SKM-1 treated with dmso at 0.1 percent for 144 hours (cell line): ENCODE measurements around the gene FBXL14.
"Not testable (repeated sequence)": the region's sequence is repeated elsewhere in the genome, so short reads cannot be mapped to it uniquely, and the experiment has no call there.

Experiments
- DNase-seq: peaks from one replicate; lab custom pipeline; 2025; ENCODE audit not compliant: unreplicated experiment; lab: John Stamatoyannopoulos, UW

Gene FBXL14

DNA sequence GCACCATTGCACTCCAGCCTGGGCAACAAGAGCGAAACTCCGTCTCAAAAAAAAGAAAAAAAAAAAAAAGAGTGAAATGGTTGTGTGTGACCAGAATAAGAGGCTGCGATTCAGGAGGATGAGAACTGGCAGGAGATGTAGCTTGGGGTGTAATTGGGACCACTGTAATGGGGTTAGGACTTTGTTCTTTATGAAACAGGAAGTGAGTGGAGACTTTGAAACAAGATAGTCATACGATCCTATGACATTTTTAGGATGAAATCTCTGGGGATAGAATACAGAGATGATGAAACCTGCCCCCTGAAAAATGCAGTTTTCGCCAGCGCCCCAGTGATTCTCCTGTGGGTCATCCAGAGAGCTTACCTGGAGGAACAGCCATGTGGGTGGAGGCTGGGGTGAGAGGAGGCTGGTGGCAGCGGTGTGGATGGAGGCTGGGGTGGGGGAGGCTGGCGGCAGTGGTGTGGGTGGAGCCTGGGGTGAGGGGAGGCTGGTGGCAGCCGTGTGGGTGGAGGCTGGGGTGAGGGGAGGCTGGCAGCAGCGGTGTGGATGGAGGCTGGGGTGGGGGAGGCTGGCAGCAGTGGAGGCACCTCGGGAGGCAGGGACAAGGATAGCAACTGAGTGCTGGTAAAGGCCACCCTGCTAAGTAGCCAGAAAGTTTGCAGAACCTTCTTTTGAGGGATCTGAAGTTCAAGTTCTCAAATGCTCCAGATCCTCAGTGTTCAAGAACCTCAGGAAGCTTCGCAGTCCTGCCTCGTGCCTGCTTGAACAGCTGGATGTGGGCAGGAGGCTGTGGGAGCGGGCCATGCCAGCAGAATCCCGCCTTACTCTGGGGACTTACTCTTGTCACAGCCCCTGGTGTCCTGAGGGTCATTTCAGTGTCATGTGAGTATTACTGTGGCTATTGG lies 20.2 kb downstream of the FBXL14 start:
- DNase-seq, result no peak

DNA sequence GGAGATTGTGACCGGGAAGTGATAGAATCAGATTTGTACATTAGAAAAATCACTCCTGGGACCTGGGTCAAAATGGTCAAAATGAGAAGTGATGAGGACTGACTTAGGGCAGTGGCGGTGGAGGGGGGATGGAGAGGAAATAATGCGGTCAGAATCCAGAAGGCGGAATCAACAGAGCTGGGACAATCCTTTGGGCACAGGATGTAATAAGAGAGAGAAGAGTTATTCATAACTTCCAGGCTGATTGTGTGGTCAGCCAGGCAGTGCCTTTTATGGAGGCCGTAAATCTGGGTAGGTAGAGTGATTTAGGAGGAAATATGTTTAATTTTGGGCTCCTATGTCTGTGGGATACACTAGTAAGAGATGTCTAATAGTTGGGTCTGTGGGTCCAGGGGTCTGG lies 21.6 kb downstream of the FBXL14 start:
- no peak for DNase-seq

DNA sequence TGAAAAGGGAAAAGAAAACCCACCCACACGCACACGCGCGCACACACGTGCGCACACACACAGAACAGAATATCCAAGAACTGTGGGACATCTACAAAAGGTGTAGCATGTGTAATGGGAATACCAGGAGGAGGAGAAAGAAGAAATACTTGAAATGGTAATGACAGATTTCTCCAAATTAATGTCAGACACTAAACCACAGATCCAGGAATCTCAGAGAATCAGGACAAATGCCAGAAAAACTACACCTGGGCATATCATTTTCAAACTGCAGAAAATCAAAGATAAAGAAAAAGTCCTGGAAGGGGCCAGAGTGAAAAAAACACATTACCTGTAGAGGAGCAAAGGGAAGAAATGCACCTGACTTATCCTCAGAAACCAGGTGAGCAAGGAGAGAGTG lies 26.5 kb downstream of the FBXL14 start:
- no peak for DNase-seq

DNA sequence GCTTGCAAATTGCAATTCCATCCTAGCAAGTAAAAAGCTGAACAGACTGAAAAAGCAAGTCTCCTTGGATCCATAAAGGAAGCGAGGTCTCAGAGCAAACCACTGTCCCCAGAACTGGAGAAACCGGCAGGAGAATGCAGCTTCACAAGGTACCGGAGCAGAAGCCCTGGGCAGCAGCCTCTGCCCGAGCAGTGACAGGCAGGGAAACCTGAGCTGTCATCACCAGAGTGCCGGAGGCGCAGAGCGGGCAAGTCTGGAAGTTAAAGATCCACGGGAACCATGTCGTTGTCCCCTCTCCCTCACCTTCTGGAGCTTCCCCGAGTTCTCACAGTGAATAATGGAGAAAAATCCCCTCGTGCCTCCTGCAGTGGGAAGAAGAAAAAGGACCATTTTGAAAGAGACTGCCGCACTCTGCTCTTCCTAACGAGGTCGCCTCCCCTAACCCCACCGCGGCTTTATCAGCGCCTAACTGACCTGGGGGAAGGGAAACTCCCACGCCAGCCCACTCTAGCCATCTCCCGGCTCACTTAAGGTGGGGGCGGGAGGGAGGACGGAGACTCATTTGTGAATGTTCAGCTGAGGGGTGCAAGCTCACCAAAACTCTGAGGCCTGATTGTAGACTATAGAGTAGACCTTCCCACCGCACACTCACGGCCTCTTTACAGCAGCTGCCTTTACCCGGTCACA lies 27.8 kb downstream of the FBXL14 start:
- DNase-seq, result no peak

DNA sequence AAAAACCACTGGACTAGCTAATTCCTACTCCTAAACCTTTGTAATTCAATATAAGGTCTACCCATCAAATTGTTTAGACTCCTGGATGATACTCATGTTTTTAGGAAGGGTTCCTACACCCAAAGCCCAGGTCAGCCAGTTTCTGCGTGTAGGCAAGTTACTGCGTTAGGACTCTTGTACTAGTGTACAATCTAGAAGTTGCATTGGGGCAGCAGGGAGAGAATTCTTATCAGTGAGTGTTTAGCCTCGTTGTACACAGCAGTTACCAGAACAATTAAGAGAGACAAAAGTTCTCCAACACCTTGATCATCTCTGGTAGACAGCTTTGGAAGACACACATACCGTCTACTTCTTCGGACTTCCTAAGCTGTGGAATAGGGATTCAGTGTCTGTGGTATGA lies 29.2 kb downstream of the FBXL14 start:
- DNase-seq, result no peak

DNA sequence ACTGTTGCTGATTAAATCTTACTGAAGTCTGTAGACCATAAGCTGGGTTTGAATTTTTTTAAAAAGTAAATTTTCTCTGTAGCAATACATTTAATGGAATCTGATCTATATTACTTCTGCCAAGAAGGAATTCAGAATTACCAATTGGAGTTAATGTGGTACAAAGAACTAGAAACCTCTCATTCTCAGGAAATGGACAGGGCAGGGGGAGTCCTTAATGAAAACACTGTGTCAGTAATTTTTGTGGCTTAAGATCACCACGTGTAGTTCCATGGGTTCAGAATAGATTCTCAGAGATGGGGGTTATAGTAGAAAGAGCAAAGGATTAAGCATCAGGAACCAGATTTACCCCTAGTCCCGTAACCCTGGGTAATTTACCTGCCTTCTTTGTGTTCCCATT lies 30.3 kb downstream of the FBXL14 start:
- no peak for DNase-seq

DNA sequence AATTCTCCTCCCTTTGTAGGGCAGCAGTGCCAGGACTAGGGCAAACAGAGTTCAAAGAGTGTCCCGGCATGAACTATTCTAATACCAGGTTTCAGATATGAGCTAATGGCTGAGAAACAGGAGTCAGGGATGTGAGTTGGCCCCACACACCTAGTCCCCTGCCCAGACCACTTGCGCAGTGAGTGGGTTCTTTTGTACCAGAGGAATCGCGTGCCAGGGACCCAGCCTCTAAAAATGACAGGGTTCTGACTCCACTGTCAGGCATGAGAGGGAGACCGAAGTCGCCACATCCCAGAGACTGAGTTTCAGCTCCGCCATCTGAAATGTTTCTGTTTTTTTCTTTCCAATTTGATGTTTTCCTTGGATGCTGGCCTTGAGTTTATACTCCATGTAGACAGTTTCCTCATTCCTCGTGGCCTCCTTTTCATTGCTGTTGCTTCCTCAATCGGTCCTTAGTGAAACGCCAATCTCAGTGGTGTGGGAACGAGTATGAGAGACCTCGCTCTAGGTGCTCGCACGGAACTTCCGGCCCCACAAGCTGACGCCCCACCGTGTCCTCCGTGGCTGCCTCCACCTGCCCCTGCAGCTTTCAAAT lies 31.5 kb downstream of the FBXL14 start:
- no peak for DNase-seq

DNA sequence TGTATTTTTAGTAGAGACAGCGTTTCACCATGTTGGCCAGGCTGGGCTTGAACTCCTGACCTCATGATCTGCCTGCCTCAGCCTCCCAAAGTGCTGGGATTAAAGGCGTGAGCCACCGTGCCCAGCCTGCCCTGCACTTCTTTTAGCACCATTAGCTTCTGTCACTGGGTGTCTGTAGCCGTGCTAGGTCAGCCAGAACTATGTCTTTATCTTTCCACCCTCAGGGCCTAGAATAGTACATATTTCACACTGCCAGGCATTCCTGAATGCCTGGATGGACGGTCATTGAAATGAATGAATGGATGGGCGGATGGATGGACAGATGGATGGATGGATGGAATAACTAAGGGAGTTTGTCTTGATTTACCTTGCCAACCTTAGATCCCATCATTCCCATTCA lies 33.7 kb downstream of the FBXL14 start:
- no peak for DNase-seq

DNA sequence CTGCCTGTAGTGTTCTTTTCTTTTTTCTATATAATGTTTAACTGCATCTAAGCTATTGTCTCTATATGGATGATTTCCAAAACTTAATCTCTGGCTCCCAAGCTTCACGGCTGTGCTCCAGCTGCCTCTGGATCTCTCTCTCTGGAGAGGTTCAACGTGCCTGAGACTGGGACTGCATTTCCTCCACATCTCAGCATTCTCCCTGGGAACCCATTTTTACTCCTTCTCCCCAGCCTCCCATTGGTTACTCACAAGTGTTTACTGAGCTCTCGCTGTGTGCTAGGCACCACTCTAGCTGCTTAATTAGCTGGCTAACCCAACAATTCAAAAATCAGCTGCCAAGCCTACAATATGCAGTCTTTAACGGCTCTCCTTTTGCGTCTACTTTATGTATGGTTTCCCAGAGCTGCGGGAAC lies 34.7 kb downstream of the FBXL14 start:
- DNase-seq, result no peak

DNA sequence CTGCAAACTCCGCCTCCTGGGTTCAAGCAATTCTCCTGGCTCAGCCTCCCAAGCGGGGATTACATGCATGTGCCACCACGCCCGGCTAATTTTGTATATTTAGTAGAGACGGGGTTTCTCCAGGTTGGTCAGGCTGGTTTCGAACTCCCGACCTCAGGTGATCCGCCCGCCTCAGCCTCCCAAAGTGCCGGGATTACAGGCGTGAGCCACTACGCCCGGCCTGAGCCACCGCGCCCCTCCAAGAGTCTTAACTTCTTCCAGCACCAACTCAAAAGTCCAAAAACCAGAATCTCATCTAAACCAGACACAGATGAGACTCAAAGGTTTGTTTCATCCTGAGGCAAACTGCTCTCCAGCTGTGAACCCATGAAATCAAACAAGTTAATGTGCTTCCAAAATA lies 36.3 kb downstream of the FBXL14 start:
- not testable (repeated sequence) for DNase-seq

DNA sequence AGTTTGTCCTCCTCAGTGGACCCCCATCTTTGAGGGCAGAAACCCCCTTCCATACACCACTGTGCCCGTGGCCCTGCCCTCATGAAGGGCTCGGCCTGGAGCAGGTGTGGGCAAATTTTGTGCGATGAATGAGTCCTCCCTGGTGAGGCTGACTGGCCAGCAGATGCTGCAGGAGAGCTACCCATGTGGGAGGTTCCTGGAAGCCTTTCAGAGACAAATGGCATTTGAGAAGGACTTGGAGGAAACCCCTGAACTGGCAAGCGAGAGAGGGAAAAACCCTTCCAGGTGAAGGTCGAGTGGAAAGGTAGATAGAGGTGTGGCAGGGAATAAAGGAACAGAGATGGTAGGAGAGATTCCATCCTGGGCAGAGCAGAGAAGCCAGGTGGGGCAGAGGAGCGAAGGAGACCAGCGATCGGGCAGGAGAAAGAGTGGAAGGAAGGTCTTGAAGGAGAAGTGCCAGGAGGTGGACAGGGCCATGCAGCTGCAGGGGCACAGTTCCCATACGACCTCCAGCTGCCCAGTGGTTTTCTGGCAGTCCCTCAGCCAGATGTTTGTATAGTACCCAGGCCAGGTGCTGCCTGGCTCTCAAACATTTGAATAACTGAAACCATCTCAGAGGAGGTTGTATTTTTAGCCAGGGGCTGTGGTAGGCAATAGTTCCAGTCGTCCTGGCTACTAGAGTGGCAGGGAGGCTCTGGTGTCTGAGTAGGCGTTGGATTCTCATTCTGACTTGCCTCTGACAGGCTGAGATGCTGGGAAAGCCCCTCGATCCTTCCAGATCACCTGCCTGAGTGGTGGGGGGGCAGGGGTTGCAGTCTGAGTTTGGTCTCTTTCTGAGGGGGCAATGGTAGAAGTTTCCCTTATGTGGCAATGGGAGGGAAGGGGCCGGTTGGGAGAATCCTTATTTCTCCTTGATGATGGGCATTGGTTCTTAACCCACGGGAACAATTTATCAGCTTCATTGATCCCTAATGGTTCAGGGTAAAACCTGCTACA lies 40.1 kb downstream of the FBXL14 start:
- DNase-seq, result no peak

DNA sequence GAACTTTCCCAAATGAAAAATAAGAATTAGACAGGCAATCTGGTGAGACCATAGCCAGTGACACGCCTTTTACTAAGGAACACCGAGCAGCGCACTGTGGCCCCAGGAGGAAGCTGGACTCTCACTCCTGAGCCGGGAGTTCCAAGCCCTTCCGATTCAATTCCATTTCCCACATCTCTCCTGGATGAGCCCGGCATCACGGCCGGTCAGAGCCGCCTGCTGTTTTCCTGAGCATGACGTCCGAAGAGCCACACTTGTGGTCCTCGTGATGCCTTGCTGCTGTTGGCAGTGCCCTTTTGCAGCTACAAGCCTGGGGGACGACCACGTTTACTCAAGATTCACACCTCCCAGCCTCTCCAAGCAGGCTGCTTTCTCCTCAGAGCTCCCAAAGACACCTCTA lies 40.8 kb downstream of the FBXL14 start:
- DNase-seq, result no peak

DNA sequence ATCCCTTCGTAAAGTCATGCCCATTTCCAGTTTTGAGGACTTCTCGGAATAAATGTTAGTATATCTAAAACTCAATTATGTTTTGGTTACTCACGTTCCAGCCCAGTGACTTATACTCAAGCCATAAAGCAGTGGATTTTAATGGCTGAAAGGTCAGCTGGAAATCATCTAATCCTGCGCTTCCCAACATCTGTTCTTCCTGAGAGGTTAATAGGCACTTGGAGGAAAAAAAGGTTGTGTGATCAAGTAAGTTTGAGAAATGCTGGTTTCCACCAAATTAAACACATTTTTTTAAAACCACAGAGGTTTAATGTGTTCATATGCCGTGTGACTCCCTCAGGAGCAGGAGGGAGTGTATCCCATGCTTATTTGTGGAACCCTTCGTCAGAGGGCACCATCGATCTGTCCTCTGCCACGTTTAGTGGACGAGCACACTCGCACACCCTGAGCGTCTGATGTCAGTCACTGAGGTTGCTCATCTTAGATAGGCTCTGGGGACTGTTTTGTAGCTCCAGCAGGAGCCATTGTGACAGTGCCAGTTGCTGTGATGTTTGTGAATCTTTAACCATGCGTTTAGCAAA lies 41.4 kb downstream of the FBXL14 start:
- DNase-seq, result no peak

DNA sequence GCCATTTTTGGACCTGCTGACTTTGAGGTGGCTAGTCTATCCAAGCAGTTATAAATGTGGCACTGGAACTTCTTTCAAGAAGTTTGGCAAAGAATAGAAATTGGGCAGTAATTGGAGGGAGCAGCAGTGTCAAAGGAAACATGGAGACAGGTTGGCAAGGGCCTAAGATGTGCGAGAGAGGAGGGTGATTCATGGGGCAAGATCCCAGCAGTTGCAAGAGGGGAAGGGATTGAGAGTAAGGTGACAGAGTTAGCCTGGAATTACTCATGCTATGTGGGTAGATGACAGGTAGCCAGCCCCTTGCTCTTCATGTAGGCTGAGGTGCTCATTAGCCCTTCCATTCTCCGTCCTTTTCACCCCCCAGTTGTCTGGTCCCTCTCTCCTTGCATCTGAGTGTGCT lies 42.2 kb downstream of the FBXL14 start:
- DNase-seq, result no peak

DNA sequence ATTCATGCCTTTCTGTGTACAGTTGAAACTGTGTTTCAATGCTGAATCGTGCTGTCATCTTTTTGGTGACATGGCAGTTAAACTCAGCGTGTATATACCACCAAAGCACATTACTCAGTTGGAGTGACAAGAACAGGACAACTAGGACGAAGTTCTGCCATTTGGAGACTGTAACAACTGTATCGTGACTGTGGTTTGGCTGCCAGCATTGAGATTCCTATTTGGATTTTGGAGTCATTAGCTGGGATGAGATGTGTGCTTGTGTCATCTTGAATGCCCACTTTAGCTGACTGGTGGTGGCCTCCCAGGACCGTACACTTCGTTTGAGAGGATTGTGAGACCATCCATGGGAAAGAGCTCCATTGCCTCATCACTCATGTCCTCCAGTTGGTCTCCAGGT lies 42.9 kb downstream of the FBXL14 start:
- no peak for DNase-seq

DNA sequence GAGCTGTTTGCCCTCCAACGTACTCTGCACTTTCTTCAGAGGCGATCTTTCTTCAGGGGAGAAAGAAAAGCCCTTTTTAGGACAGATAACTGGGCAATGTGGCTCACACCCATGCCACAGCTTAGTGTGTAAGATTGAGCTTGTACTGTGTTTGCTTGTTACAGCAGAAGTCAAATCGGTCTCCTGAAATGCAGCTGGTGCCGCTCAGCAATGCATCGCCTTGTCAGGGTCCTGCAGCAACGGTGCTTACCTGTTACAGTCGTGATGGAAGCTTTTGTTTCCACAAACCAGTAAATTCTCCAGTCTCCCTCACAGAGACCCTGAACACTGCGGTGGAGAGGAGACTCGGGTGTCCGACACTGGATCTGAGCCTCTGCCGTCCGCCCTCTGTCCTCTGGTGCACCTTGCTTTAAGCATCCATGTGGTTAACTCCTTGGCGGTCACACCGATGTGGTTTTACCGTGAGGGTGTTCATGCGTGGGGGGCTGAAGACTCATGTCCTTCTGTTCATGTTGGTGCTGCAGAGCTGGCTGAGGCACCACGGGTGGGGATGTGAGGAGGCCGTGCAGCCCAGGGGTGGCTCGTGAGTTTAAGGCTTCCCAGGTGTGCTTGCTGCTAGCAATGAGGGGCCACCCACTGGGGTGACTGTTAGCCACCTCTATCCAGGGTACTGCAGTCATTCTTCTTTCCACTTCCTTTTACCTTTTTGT lies 47.3 kb downstream of the FBXL14 start:
- no peak for DNase-seq

DNA sequence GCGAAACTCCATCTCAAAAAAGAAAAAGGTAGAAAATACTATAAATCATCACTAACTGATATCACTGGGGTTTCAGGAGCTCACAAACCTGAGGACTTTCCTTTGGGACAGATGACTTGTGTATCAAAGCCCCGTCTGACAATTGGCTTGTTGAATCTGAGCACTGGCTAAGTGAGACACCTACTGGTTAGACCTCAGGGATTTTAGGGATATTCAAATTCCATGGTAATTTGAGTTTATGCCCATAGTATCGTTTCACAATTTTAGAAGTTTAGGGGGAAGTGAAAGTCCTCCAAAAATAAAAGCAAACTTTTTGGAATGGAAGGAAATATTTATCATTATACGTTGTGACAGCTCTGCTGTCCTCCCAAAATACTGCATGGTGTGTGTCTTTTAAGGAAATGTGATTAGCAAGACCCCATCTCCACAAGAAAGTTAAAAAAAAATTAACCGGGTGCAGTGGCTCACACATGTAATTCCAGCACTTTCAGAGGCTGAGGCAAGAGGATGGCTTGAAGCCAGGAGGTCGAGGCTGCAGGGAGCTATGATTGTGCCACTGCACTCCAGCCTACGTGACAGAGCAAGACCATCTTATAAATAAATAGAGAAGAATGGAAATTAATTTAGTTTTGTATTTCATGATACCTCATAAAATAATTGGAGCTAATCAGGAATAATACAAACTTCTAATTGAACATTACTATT lies 49.2 kb downstream of the FBXL14 start:
- peak; percentile 35 for DNase-seq

DNA sequence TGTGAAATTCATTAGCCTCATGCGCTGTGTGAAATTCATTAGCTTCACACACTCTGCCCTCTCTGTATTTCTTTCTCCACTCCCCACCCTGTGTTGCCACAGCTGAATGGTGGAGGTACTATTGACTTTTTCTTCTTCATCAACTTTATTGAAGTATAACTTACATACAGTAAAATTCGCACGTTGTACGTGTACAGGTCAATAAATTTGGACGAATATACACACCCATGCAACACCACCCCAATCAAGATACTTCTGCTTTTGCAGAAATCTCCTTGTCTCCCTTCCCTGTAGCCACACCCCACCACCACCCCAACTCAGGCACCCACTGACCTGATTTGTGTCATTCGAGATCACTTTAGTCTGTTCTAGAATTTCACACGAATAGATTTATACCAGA lies 51.8 kb downstream of the FBXL14 start:
- no peak for DNase-seq

DNA sequence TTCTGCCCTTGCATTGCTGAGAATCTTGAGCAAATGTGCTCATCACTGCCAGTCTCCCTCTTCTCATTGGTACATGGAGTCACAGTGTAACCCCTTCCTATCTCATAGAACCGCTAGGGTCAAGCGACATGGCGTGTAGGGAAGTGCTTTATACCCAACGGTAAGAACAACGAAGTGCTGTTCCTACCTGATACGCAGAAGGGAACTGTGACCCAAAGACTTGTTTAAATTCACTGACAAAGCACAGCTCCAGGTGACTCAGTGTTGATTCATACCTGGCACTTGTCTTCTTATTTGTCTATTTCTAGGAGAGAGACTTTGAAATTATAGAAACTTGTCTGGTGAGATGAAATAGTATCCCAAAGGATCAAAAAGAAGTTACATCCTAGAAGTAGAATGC lies 53.7 kb downstream of the FBXL14 start:
- DNase-seq, result no peak
